HCEC 1CT (cell line): ENCODE results near the gene PARD3B.
A peak's percentile ranks its signal among the peaks of the same experiment; 100 is the strongest.

Source experiments
- DNase-seq: peaks from one replicate; pipeline ENCODE4 v3.0.0-alpha.2; 2017

PARD3B gene

GRCh38 chr2:205496370-205496769, 951.1 kb downstream of the PARD3B start:
- DNase-seq: no peak

- DNase-seq: peak; percentile 57
Observed at GRCh38 chr2:205496772-205497171, 951.5 kb downstream of the PARD3B start.

GRCh38 chr2:205499006-205499405, 953.7 kb downstream of the PARD3B start:
- DNase-seq: no peak

- no peak for DNase-seq
Observed at GRCh38 chr2:205500065-205500464, 954.8 kb downstream of the PARD3B start.

GRCh38 chr2:205500951-205501350, 955.7 kb downstream of the PARD3B start:
- no peak for DNase-seq

- no peak for DNase-seq
Observed at GRCh38 chr2:205501826-205502225, 956.6 kb downstream of the PARD3B start.

GRCh38 chr2:205505371-205505770, 960.1 kb downstream of the PARD3B start:
- DNase-seq: no peak

GRCh38 chr2:205509655-205510054, 964.4 kb downstream of the PARD3B start:
- DNase-seq: no peak

GRCh38 chr2:205510345-205510744, 965.1 kb downstream of the PARD3B start:
- DNase-seq: no peak

GRCh38 chr2:205511221-205511620, 965.9 kb downstream of the PARD3B start:
- no peak for DNase-seq

GRCh38 chr2:205511641-205512040, 966.4 kb downstream of the PARD3B start:
- DNase-seq: no peak

GRCh38 chr2:205520311-205520710, 975.0 kb downstream of the PARD3B start:
- no peak for DNase-seq

GRCh38 chr2:205524656-205525055, 979.4 kb downstream of the PARD3B start:
- no peak for DNase-seq

GRCh38 chr2:205527801-205528200, 982.5 kb downstream of the PARD3B start:
- DNase-seq: peak; percentile 51

- no peak for DNase-seq
Observed at GRCh38 chr2:205531072-205531471, 985.8 kb downstream of the PARD3B start.

- no peak for DNase-seq
Observed at GRCh38 chr2:205531489-205532148, 986.3 kb downstream of the PARD3B start.

GRCh38 chr2:205535001-205535400, 989.7 kb downstream of the PARD3B start:
- DNase-seq: no peak

- DNase-seq: no peak
Observed at GRCh38 chr2:205539603-205540002, 994.3 kb downstream of the PARD3B start.

- no peak for DNase-seq
Observed at GRCh38 chr2:205540036-205540435, 994.8 kb downstream of the PARD3B start.

GRCh38 chr2:205543262-205543843, 998.1 kb downstream of the PARD3B start:
- DNase-seq: no peak

GRCh38 chr2:205543937-205544702, 998.8 kb downstream of the PARD3B start:
- DNase-seq: peak; percentile 15

GRCh38 chr2:205545971-205546816, 1000.9 kb downstream of the PARD3B start:
- DNase-seq: no peak

GRCh38 chr2:205555566-205556230, 1010.4 kb downstream of the PARD3B start:
- DNase-seq: no peak
